GM18505 (cell line): ENCODE measurements around the gene PGPEP1.
"Not testable (repeated sequence)": the region's sequence is repeated elsewhere in the genome, so short reads cannot be mapped to it uniquely, and the experiment has no call there.

Experiments
- ATAC-seq: cut with Tn5 transposase; IDR thresholded peaks from one replicate; pipeline ENCODE4 v1.9.1; 2021; ENCODE audit not compliant: unreplicated experiment
- POLR2A ChIP-seq: IDR thresholded peaks from 4 replicates; pipeline ENCODE4 v1.6.1; 2011; ENCODE audit warnings: borderline replicate concordance; ENCODE audit not compliant: insufficient read depth, insufficient read length; ENCODE audit errors: extremely low read depth

The PGPEP1 gene

GRCh38 chr19:18373407-18373891 is 33.1 kb downstream of the PGPEP1 start:
- no peak for ATAC-seq

GRCh38 chr19:18373892-18374629 is 33.7 kb downstream of the PGPEP1 start:
- peak; percentile 70 for TF ChIP-seq POLR2A
- peak; percentile 80 for ATAC-seq

More at GRCh38 chr19:18373407-18373891, 33.1 kb downstream of the PGPEP1 start:
- no peak for TF ChIP-seq POLR2A

- no peak for TF ChIP-seq POLR2A
- no peak for ATAC-seq
Observed at GRCh38 chr19:18377026-18377425, 36.6 kb downstream of the PGPEP1 start.

GRCh38 chr19:18379803-18380747 is 39.7 kb downstream of the PGPEP1 start:
- ATAC-seq = no peak
- no peak for TF ChIP-seq POLR2A

- TF ChIP-seq POLR2A = no peak
- ATAC-seq = no peak
Observed at GRCh38 chr19:18380843-18381242, 40.4 kb downstream of the PGPEP1 start.

- not testable (repeated sequence) for ATAC-seq
Observed at GRCh38 chr19:18383622-18384021, 43.2 kb downstream of the PGPEP1 start.

GRCh38 chr19:18384775-18385174 is 44.4 kb downstream of the PGPEP1 start:
- no peak for ATAC-seq
- no peak for TF ChIP-seq POLR2A

GRCh38 chr19:18385359-18385674 is 44.9 kb downstream of the PGPEP1 start:
- ATAC-seq = no peak
- no peak for TF ChIP-seq POLR2A

GRCh38 chr19:18385675-18386542 is 45.5 kb downstream of the PGPEP1 start, which contains the start of gene GDF15:
Gene GDF15 (plus strand): TSS chr19:18386158. CDS start chr19:18386190, 32 bp downstream.
- TF ChIP-seq POLR2A = peak; percentile 41
- no peak for ATAC-seq

- no peak for ATAC-seq
- TF ChIP-seq POLR2A = no peak
Observed at GRCh38 chr19:18386543-18387271, 46.3 kb downstream of the PGPEP1 start.

GRCh38 chr19:18388100-18388959 is 47.9 kb downstream of the PGPEP1 start:
- ATAC-seq = peak; percentile 78
- no peak for TF ChIP-seq POLR2A
